HCT116 (cell line): ENCODE results near the gene ADGRG6. TPM values are rescaled to one million over a fixed set of nuclear protein-coding genes. Genes with fewer than 3 reads are reported as not detected.

ENCODE experiments used
- ATAC-seq: fragments of 200-7000 bp; cut with Tn5 transposase; 2 replicates; pipeline ENCODE4 v1.9.1; 2020; ENCODE audit warnings: mild to moderate bottlenecking, moderate library complexity
- BruUV-seq: library from RNA; stranded (reverse); fragments of 400-500 nt; replicated peaks from 2 replicates; lab custom pipeline; 2021; lab: Mats Ljungman, UMichigan
- CTCF ChIA-PET: fragments of 300-600 bp; sonication (Branson Sonifier 250); formaldehyde crosslinking; loops from one replicate; lab custom pipeline; 2021; ENCODE audit warnings: antibody characterized with exemption; lab: Charles Lee
- POLR2A ChIA-PET: fragments of 300-600, 350-600 bp; sonication (Branson Sonifier 250); formaldehyde crosslinking; loops from one replicate; lab custom pipeline; 2021; ENCODE audit warnings: antibody characterized with exemption; lab: Charles Lee
- RAD21 ChIA-PET, 2 experiments: fragments of 300-600 bp; sonication (Branson Sonifier 250); formaldehyde crosslinking; loops; one replicate each; lab custom pipeline; 2023; ENCODE audit warnings: low total read pairs in 2 of 2; ENCODE audit not compliant: uncharacterized antibody in 2 of 2, unreplicated experiment in 2 of 2, low non-redundant PET in 1 of 2; lab: Charles Lee
- DNase-seq: peaks from one replicate; pipeline ENCODE4 v3.0.0-alpha.2; 2010; ENCODE audit warnings: low read depth, low spot score
- H2AFZ ChIP-seq: fragments of 200-600 bp; shearing (Covaris generic), sonication (generic); 2 replicates; pipeline ENCODE4 v1.6.1; 2017; ENCODE audit warnings: low read depth, mixed run types, mixed read lengths, antibody characterized with exemption, low read length; ENCODE audit not compliant: poor library complexity, severe bottlenecking
- H3K27ac ChIP-seq: 2 replicates; pipeline ENCODE4 v1.5.1; 2012; ENCODE audit warnings: low read depth, low read length
- H3K27me3 ChIP-seq: fragments of 200-600 bp; sonication (generic); 2 replicates; pipeline ENCODE4 v1.6.1; 2016; ENCODE audit warnings: mixed run types, low read length, mixed read lengths; ENCODE audit not compliant: insufficient read depth
- H3K36me3 ChIP-seq, 2 experiments: fragments of 200-500 bp in 1 of 2; fragments of 200-600 bp in 1 of 2; sonication (Bioruptor generic) in 1 of 2; sonication (generic) in 1 of 2; 2 replicates each; pipeline versions ENCODE4 v1.5.1 to v1.6.1; 2014 to 2016; ENCODE audit warnings: low read length in 2 of 2, inconsistent platforms in 1 of 2, mixed read lengths in 1 of 2, mixed run types in 1 of 2; ENCODE audit not compliant: insufficient read depth in 2 of 2, control insufficient read depth in 1 of 2
- H3K4me1 ChIP-seq, 2 experiments: fragments of 200-600 bp in 1 of 2; sonication (generic) in 1 of 2; 2 replicates each; pipeline versions ENCODE4 v1.5.1 to v1.6.1; 2012 to 2017; ENCODE audit warnings: low read length in 2 of 2, inconsistent platforms in 1 of 2, mild to moderate bottlenecking in 1 of 2, mixed read lengths in 1 of 2, mixed run types in 1 of 2, moderate library complexity in 1 of 2; ENCODE audit not compliant: insufficient read depth in 2 of 2, control insufficient read depth in 1 of 2
- H3K4me2 ChIP-seq: fragments of 200-600 bp; sonication (generic); 2 replicates; pipeline ENCODE4 v1.6.1; 2017; ENCODE audit warnings: mixed run types, low read length, mixed read lengths
- H3K4me3 ChIP-seq, 2 experiments: fragments of 200-600 bp in 1 of 2; sonication (generic) in 1 of 2; replicated peaks in 1 of 2; 2 replicates each; pipeline ENCODE4 v1.5.1; 2011 to 2016; ENCODE audit warnings: low read length in 2 of 2, control low read depth in 1 of 2, low read depth in 1 of 2, mild to moderate bottlenecking in 1 of 2, mixed read lengths in 1 of 2, mixed run types in 1 of 2
- H3K79me2 ChIP-seq: fragments of 200-600 bp; sonication (generic); 2 replicates; pipeline ENCODE4 v1.6.1; 2017; ENCODE audit warnings: mild to moderate bottlenecking, mixed run types, low read length, moderate library complexity, mixed read lengths; ENCODE audit not compliant: insufficient read depth
- H3K9ac ChIP-seq: fragments of 200-600 bp; sonication (generic); 2 replicates; pipeline ENCODE4 v1.6.1; 2016; ENCODE audit warnings: low read length, mixed read lengths
- H3K9me2 ChIP-seq: fragments of 200-600 bp; sonication (generic), shearing (Covaris generic); 2 replicates; pipeline ENCODE4 v1.6.1; 2017; ENCODE audit warnings: mixed run types, mild to moderate bottlenecking, moderate library complexity; ENCODE audit not compliant: insufficient read depth
- H3K9me3 ChIP-seq, 2 experiments: fragments of 200-500 bp in 1 of 2; fragments of 200-600 bp in 1 of 2; sonication (Bioruptor generic) in 1 of 2; sonication (generic) in 1 of 2; 2 replicates each; pipeline ENCODE4 v1.6.1; 2014 to 2017; ENCODE audit warnings: low read length in 2 of 2, mixed read lengths in 2 of 2, inconsistent platforms in 1 of 2, low read depth in 1 of 2, mild to moderate bottlenecking in 1 of 2, mixed run types in 1 of 2, moderate library complexity in 1 of 2; ENCODE audit not compliant: control insufficient read depth in 1 of 2, insufficient read depth in 1 of 2
- H4K20me1 ChIP-seq: fragments of 200-600 bp; sonication (generic), shearing (Covaris generic); 2 replicates; pipeline ENCODE4 v1.6.1; 2017; ENCODE audit warnings: mixed run types, mild to moderate bottlenecking, moderate library complexity; ENCODE audit not compliant: insufficient read depth
- CBX3 ChIP-seq: IDR thresholded peaks from 2 replicates; pipeline ENCODE4 v1.6.1; 2012; ENCODE audit warnings: low read depth
- EZH2 ChIP-seq: fragments of 200-600 bp; sonication (generic); IDR thresholded peaks from 2 replicates; pipeline ENCODE4 v1.6.1; 2017; ENCODE audit warnings: antibody characterized with exemption, mixed run types
- FOSL1 ChIP-seq: IDR thresholded peaks from 2 replicates; pipeline ENCODE4 v1.6.1; 2012; ENCODE audit warnings: low read depth
- JUND ChIP-seq: IDR thresholded peaks from 2 replicates; pipeline ENCODE4 v1.6.1; 2012
- POLR2AphosphoS5 ChIP-seq: IDR thresholded peaks from 2 replicates; pipeline ENCODE4 v1.6.1; 2011; ENCODE audit warnings: mild to moderate bottlenecking, low read depth, low read length, moderate library complexity
- SIN3A ChIP-seq: IDR thresholded peaks from 2 replicates; pipeline ENCODE4 v1.6.1; 2012; ENCODE audit warnings: low read depth
- SP1 ChIP-seq: IDR thresholded peaks from 2 replicates; pipeline ENCODE4 v1.6.1; 2012; ENCODE audit warnings: low read depth
- SRF ChIP-seq: IDR thresholded peaks from 2 replicates; pipeline ENCODE4 v1.6.1; 2012; ENCODE audit warnings: low read depth
- TCF7L2 ChIP-seq: IDR thresholded peaks from 2 replicates; pipeline ENCODE4 v1.7.0; 2011; ENCODE audit warnings: borderline replicate concordance, inconsistent platforms; ENCODE audit not compliant: insufficient read depth, insufficient read length; ENCODE audit errors: extremely low read depth
- YY1 ChIP-seq: IDR thresholded peaks from 2 replicates; pipeline ENCODE4 v1.6.1; 2011; ENCODE audit warnings: low read length, low read depth, moderate library complexity, mild to moderate bottlenecking; ENCODE audit not compliant: insufficient replicate concordance; ENCODE audit errors: extremely low read depth
- ZFX ChIP-seq: fragments of 450-650 bp; IDR thresholded peaks from 2 replicates; pipeline ENCODE4 v1.6.1; 2017
- ZNF274 ChIP-seq: fragments of 200-500 bp; sonication (Bioruptor generic); IDR thresholded peaks from 2 replicates; pipeline ENCODE4 v1.6.1; 2014; ENCODE audit warnings: mild to moderate bottlenecking, low read depth, low read length, inconsistent platforms
- intact Hi-C: fragments of 100-400 bp; cut with micrococcal nuclease; formaldehyde crosslinking; loops from 2 replicates; pipeline ENCODE4 v1.10.0; 2022
- total RNA-seq: library from RNA; stranded (reverse); gene quantifications from one replicate; pipeline ENCODE4 v1.2.1, GENCODE V29; 2021; ENCODE audit not compliant: unreplicated experiment
- TF ChIP-seq, protein P1 (sequence below): IDR thresholded peaks from 2 replicates; pipeline ENCODE4 v1.6.1; 2012

ADGRG6 gene
- total RNA-seq, 1 experiment from 2014 or later: 67.9 TPM

DNA sequence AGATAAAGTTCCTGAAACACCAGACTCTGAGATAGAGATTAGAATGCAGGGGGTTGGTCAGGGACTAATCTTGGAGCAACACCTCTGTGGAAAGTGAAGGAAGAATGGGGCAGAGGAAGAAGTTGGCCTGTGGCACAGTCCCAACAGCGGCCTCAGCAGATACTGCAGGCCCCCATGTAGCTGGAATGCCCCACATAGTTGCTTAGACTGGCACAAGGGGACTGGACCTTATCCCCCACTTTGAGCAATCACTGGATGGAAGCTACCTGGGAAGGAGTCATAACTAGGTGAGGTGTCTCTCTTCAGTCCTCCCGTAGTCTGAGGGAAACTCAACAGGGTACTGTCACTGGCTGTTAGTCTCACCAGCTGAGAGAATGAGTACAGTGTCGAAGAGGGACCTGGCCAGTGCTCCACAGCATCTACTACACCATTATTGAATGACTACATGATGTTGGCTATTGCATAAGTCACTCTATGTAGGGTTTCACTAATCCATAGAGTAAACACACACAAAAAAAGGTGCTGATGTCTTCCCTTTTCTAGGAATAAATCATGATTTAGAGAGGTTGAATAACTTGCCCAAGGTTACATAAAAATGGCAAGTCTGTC is 47.5 kb downstream of the ADGRG6 start:
- H4K20me1 ChIP-seq: no peaks in the 10 kb centered on the region
- TF ChIP-seq CBX3 (no peak), POLR2AphosphoS5 (no peak), FOSL1 (no peak), YY1 (no peak), TCF7L2 (no peak), SIN3A (no peak), JUND (no peak), EZH2 (no peak), SRF (no peak), ZNF274 (no peak), SP1 (no peak), ZFX (no peak)
- TF ChIP-seq, protein P1, sequence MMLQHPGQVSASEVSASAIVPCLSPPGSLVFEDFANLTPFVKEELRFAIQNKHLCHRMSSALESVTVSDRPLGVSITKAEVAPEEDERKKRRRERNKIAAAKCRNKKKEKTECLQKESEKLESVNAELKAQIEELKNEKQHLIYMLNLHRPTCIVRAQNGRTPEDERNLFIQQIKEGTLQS: no peak

More for the DNA sequence above, 47.5 kb downstream of the ADGRG6 start:
- Histone ChIP-seq H3K27ac (no peak overlapping the region), H3K79me2 (peaks cover 29% of the 10 kb centered on the region), H3K9me3 (no peaks in the 10 kb centered on the region; a peak in 1 of 4 replicates), H2AFZ (no peak overlapping the region), H3K9me2 (no peaks in the 10 kb centered on the region), H3K4me1 (peaks cover 0 to 1% of the 10 kb centered on the region in 2 experiments; a peak in 2 of 4 replicates), H3K27me3 (no peaks in the 10 kb centered on the region), H3K4me3 (no peak overlapping the region), H3K4me2 (no peak overlapping the region), H3K9ac (no peak overlapping the region), H3K36me3 (no peaks in the 10 kb centered on the region)
- intact Hi-C loops: no loop called here
- DNase-seq (no peak), ATAC-seq (no peak)
- ChIA-PET POLR2A (no interaction called here), RAD21 (no interaction called here), CTCF (no interaction called here)
- no TSS peak for BruUV-seq
